Activated T-cell treated with anti-CD3 and anti-CD28 coated beads, Interleukin-2, amount 50 U/mL, for 4 hours (primary cell): ENCODE data around the gene CPNE7. TPM values are rescaled to one million over a fixed set of nuclear protein-coding genes. Genes with fewer than 3 reads are reported as not detected.

ENCODE experiments used
- ATAC-seq, 2 donors: fragments of 200-7000 bp; cut with Tn5 transposase; one replicate each; pipeline ENCODE4 v1.10.0; 2021
- DNase-seq: peaks from one replicate; pipeline ENCODE4 v3.0.0-alpha.2; 2020
- H3K27me3 Mint-ChIP-seq: one replicate; pipeline ENCODE4 v1.8.0; 2021; ENCODE audit warnings: low read depth, mixed read lengths
- H3K36me3 Mint-ChIP-seq: one replicate; pipeline ENCODE4 v1.8.0; 2022; ENCODE audit warnings: mixed read lengths; ENCODE audit not compliant: insufficient read depth
- H3K4me1 Mint-ChIP-seq: one replicate; pipeline ENCODE4 v1.8.0; 2021; ENCODE audit warnings: low read depth, mixed read lengths
- H3K4me3 Mint-ChIP-seq: one replicate; pipeline ENCODE4 v1.8.0; 2021; ENCODE audit warnings: mild to moderate bottlenecking, moderate library complexity, mixed read lengths
- H3K9me3 Mint-ChIP-seq: one replicate; pipeline ENCODE4 v1.8.0; 2021; ENCODE audit warnings: mixed read lengths
- total RNA-seq, 3 donors: library from RNA; stranded (reverse); gene quantifications; one replicate each; pipeline ENCODE4 v1.2.1, GENCODE V29; 2021

The CPNE7 gene
- total RNA-seq, 3 donors from 2014 or later = 18.0 to 19.5 (median 19.1) TPM

DNA sequence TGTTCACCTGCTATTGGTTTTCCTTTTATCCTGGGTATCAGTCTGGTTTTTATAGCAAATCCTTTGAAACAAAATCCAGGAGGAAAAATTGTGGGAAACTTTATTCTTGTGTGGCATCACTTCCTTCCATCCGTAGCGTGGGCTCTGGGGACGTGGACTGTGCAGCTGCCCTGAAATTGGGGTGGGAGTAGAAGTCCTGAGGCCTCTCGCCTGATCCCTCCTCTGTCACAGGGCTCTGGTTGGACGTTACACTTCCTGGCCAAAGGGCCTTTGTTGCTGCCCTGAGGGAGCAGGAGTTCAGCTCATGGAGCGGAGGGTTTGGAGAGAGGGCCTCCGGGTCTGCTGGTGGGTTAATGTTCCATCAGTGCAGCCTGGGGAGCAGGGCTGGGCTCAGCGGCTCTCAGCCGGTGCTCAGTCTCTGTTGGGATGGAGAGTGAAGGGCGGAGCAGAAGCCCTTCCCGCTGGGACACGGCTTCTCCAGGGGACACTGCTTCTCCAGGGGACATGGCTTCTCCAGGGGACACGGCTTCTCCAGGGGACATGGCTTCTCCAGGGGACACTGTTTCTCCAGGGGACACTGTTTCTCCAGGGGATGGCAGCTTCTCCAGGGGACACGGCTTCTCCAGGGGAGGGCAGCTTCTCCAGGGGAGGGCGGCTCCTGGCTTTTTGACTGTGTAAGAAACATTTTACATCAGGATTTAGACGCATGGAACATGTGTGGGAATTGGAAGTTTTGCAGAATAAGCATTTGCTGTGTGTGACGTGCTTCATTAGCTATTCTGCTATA is 30.3 kb upstream of the CPNE7 start:
- ATAC-seq (no peak), DNase-seq (no peak)
- Mint-ChIP-seq H3K4me3 (no peak overlapping the region), H3K4me1 (peaks cover 18% of the 10 kb centered on the region), H3K9me3 (no peaks in the 10 kb centered on the region), H3K36me3 (peaks cover 25% of the 10 kb centered on the region), H3K27me3 (no peaks in the 10 kb centered on the region)

- H3K4me3 Mint-ChIP-seq = no peak overlapping the region
- peaks cover 18% of the 10 kb centered on the region for H3K4me1 Mint-ChIP-seq
- H3K9me3 Mint-ChIP-seq = no peaks in the 10 kb centered on the region
- no peak for DNase-seq
- H3K36me3 Mint-ChIP-seq = peaks cover 23% of the 10 kb centered on the region
- no peak for ATAC-seq
- H3K27me3 Mint-ChIP-seq = no peaks in the 10 kb centered on the region
Observed at GRCh38 chr16:89545831-89546574, 29.6 kb upstream of the CPNE7 start.

GRCh38 chr16:89546781-89547180 is 28.8 kb upstream of the CPNE7 start:
- Mint-ChIP-seq H3K4me3 (no peak overlapping the region), H3K9me3 (no peaks in the 10 kb centered on the region), H3K27me3 (no peaks in the 10 kb centered on the region), H3K4me1 (peaks cover 18% of the 10 kb centered on the region), H3K36me3 (peaks cover 23% of the 10 kb centered on the region)
- no peak for DNase-seq
- no peak for ATAC-seq

GRCh38 chr16:89547291-89547690 is 28.3 kb upstream of the CPNE7 start:
- Mint-ChIP-seq H3K4me1 (peaks cover 18% of the 10 kb centered on the region), H3K36me3 (peaks cover 24% of the 10 kb centered on the region), H3K27me3 (no peaks in the 10 kb centered on the region), H3K9me3 (no peaks in the 10 kb centered on the region), H3K4me3 (no peak overlapping the region)
- no peak for DNase-seq
- no peak for ATAC-seq

- ATAC-seq (no peak), DNase-seq (no peak)
- peaks cover 27% of the 10 kb centered on the region for H3K36me3 Mint-ChIP-seq
- no peaks in the 10 kb centered on the region for H3K9me3 Mint-ChIP-seq
- H3K4me3 Mint-ChIP-seq = no peak overlapping the region
- H3K27me3 Mint-ChIP-seq = no peaks in the 10 kb centered on the region
- peaks cover 18% of the 10 kb centered on the region for H3K4me1 Mint-ChIP-seq
Observed at GRCh38 chr16:89547860-89548259, 27.7 kb upstream of the CPNE7 start.

GRCh38 chr16:89548344-89549006 is 27.1 kb upstream of the CPNE7 start:
- Mint-ChIP-seq H3K27me3 (no peaks in the 10 kb centered on the region), H3K4me1 (peaks cover 18% of the 10 kb centered on the region), H3K36me3 (peaks cover 27% of the 10 kb centered on the region), H3K9me3 (no peaks in the 10 kb centered on the region), H3K4me3 (peak overlapping the region; percentile 38)
- ATAC-seq = peak in 1 of 2 donors; percentile 10
- DNase-seq = no peak

GRCh38 chr16:89549007-89549700 is 26.4 kb upstream of the CPNE7 start:
- H3K27me3 Mint-ChIP-seq = no peaks in the 10 kb centered on the region
- peaks cover 18% of the 10 kb centered on the region for H3K4me1 Mint-ChIP-seq
- H3K36me3 Mint-ChIP-seq = peaks cover 27% of the 10 kb centered on the region
- DNase-seq = no peak
- ATAC-seq = peak; percentile 74 to 75
- H3K9me3 Mint-ChIP-seq = no peaks in the 10 kb centered on the region
- peak overlapping the region; percentile 38 for H3K4me3 Mint-ChIP-seq

DNA sequence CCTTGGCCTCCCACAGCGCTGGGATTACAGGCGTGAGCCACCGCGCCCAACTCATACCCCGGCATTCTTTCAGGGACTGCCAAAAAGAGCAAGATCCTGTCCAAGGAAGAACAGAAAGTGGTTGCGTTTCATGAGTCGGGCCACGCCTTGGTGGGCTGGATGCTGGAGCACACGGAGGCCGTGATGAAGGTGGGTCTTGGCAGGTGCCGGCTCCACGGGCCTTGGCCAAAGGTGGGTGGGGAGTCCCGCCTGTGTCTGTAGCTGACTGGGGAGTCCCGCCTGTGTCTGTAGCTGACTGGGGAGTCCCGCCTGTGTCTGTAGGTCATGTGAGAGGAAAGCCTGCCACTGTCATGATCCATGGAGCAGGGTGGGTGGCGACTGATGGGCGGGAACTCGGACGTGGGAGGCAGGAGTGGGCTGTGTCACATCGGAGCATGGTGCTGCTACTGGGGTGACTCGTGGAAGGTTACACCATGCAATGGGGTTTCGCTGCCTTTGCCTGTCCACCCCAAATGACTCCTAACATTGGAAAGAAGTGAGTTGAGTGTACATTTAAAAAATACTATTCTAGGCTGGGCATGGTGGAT is 25.0 kb upstream of the CPNE7 start:
- Mint-ChIP-seq H3K27me3 (no peaks in the 10 kb centered on the region), H3K36me3 (peaks cover 27% of the 10 kb centered on the region), H3K9me3 (no peaks in the 10 kb centered on the region), H3K4me3 (no peak overlapping the region), H3K4me1 (peaks cover 18% of the 10 kb centered on the region)
- no peak for DNase-seq
- ATAC-seq = no peak

GRCh38 chr16:89552329-89552728 is 23.2 kb upstream of the CPNE7 start:
- DNase-seq (no peak), ATAC-seq (no peak)
- H3K36me3 Mint-ChIP-seq = peaks cover 32% of the 10 kb centered on the region
- no peaks in the 10 kb centered on the region for H3K9me3 Mint-ChIP-seq
- peaks cover 21% of the 10 kb centered on the region for H3K4me1 Mint-ChIP-seq
- H3K27me3 Mint-ChIP-seq = no peaks in the 10 kb centered on the region
- H3K4me3 Mint-ChIP-seq = no peak overlapping the region

DNA sequence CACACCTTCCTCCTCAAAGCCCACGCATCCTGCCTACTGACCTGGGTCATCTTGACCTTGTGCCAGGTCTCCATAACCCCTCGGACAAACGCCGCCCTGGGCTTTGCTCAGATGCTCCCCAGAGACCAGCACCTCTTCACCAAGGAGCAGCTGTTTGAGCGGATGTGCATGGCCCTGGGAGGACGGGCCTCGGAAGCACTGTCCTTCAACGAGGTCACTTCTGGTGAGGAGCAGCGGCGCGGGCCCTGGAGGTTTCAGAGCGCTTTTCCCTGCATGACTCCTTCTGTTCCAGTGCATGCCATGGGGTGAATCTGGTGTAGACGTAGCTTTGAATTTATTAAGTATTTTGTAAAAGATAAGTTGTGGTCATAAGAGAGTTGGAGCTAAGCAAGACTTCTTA is 22.6 kb upstream of the CPNE7 start:
- H3K4me1 Mint-ChIP-seq = peaks cover 25% of the 10 kb centered on the region
- no peak for DNase-seq
- no peaks in the 10 kb centered on the region for H3K9me3 Mint-ChIP-seq
- no peak overlapping the region for H3K4me3 Mint-ChIP-seq
- ATAC-seq = no peak
- peaks cover 31% of the 10 kb centered on the region for H3K36me3 Mint-ChIP-seq
- no peaks in the 10 kb centered on the region for H3K27me3 Mint-ChIP-seq

GRCh38 chr16:89553733-89554132 is 21.8 kb upstream of the CPNE7 start:
- Mint-ChIP-seq H3K9me3 (no peaks in the 10 kb centered on the region), H3K36me3 (peaks cover 26% of the 10 kb centered on the region), H3K4me1 (peaks cover 19% of the 10 kb centered on the region), H3K4me3 (no peak overlapping the region), H3K27me3 (no peaks in the 10 kb centered on the region)
- ATAC-seq = no peak
- no peak for DNase-seq

DNA sequence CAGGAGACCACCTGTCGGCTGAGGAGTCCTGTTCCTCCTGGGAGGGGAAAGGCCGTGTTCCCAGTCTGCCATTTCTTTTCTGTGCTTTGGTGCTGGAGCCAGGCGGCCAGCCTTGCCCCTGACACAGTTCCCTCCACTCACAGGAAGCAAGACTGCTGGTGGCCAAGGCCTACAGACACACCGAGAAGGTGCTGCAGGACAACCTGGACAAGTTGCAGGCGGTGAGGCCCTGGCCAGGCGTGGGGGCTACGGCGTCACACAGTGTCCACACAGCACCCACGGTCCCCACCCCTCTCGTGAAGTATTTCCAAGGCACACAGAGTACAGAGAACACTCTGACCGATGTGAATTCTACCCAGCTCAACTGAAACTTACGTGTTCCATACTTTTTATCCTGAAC is 21.2 kb upstream of the CPNE7 start:
- H3K4me1 Mint-ChIP-seq = peaks cover 13% of the 10 kb centered on the region
- no peaks in the 10 kb centered on the region for H3K9me3 Mint-ChIP-seq
- H3K27me3 Mint-ChIP-seq = no peaks in the 10 kb centered on the region
- no peak for DNase-seq
- H3K36me3 Mint-ChIP-seq = peaks cover 22% of the 10 kb centered on the region
- ATAC-seq = no peak
- no peak overlapping the region for H3K4me3 Mint-ChIP-seq

DNA sequence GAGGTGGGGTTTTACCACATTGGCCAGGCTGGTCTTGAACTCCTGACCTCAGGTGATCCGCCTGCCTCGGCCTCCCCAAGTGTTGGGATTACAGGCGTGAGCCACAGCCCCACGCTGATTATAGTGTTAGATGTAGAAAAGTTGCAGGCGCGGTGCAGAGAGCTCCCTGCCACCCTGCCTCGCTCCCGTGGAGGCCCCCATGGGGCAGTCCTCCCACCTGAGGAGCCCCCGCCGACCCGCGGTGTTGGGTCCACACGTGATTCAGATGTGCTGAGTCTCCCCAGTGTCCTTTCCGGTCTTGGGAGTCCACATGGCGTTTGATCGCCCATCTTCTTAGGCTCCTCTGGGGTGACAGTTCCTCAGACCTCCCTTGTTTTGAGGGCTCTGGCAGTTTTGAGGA is 20.3 kb upstream of the CPNE7 start:
- H3K27me3 Mint-ChIP-seq = no peaks in the 10 kb centered on the region
- peaks cover 18% of the 10 kb centered on the region for H3K36me3 Mint-ChIP-seq
- ATAC-seq (no peak), DNase-seq (no peak)
- peaks cover 9% of the 10 kb centered on the region for H3K4me1 Mint-ChIP-seq
- no peak overlapping the region for H3K4me3 Mint-ChIP-seq
- H3K9me3 Mint-ChIP-seq = no peaks in the 10 kb centered on the region

- no peak for DNase-seq
- Mint-ChIP-seq H3K27me3 (no peaks in the 10 kb centered on the region), H3K4me1 (peaks cover 9% of the 10 kb centered on the region), H3K9me3 (no peaks in the 10 kb centered on the region), H3K4me3 (no peak overlapping the region), H3K36me3 (peaks cover 16% of the 10 kb centered on the region)
- no peak for ATAC-seq
Observed at GRCh38 chr16:89555780-89556179, 19.8 kb upstream of the CPNE7 start.
